HTERT RPE-1 (cell line): Measurements from ENCODE around the gene ACAP1.

ENCODE experiments used
- in situ Hi-C: fragments of 300-500 bp; cut with MboI; formaldehyde crosslinking; loops from 4 replicates; pipeline ENCODE4 v1.14.3; 2020; ENCODE audit warnings: low sequenced_read_pairs

ACAP1 gene, protein sequence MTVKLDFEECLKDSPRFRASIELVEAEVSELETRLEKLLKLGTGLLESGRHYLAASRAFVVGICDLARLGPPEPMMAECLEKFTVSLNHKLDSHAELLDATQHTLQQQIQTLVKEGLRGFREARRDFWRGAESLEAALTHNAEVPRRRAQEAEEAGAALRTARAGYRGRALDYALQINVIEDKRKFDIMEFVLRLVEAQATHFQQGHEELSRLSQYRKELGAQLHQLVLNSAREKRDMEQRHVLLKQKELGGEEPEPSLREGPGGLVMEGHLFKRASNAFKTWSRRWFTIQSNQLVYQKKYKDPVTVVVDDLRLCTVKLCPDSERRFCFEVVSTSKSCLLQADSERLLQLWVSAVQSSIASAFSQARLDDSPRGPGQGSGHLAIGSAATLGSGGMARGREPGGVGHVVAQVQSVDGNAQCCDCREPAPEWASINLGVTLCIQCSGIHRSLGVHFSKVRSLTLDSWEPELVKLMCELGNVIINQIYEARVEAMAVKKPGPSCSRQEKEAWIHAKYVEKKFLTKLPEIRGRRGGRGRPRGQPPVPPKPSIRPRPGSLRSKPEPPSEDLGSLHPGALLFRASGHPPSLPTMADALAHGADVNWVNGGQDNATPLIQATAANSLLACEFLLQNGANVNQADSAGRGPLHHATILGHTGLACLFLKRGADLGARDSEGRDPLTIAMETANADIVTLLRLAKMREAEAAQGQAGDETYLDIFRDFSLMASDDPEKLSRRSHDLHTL

DNA sequence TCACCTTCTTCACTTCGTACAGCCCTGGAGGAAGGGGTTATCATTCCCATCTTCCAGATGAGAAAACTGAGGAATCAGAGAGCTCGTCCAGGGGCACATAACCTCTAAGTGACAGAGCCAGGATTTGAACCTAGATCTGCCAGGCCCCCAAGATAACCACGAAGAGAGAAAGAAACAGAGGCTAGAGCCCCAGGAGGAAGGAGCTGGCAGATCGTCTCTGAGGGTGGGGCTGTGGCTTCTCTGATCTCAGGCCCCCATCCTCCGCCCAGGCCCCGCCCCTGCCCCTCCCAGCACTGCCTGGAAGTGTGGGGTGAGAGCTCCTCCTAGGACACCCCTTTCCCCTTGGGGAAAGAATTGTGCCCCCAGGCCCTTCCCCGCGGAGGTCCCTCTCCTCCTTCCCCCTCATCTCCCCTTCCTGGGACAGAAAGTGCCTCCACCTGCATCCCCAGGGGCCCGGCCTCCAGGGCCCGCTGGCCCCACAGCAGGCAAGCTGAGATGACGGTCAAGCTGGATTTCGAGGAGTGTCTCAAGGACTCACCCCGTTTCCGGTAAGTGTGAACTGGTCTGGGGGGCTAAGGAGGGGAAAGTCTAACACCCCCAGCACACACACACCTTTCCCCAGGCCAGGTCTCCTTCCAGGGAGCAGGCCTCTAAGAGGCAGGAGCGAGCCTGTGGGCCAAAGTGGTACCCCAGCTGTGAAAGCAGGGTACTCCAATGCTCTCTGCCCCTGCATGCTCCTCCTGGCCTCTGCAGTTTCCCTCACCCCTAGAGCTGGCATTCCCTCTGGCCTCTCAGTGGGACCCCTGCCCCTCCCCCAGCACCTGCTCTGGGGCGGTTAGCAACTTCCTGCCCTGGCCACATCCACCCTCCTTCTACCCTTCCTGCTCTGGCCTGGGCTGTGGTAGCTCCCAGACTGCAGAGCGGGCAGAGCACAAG lies at the start of gene ACAP1:
TSS of gene ACAP1 (plus strand) at position 290 of the 936 bp plus-strand sequence. CDS start at position 496, 206 bp downstream.
- in situ Hi-C loops = no loop called here

GRCh38 chr17:7289256-7290032 lies 46.9 kb upstream of the ACAP1 start:
- in situ Hi-C loops = no loop called here

- in situ Hi-C loops = no loop called here
Observed at GRCh38 chr17:7290166-7290565, 46.2 kb upstream of the ACAP1 start.

- in situ Hi-C loops = no loop called here
Observed at GRCh38 chr17:7290685-7291084, 45.6 kb upstream of the ACAP1 start.

- in situ Hi-C loops = no loop called here
Observed at GRCh38 chr17:7292194-7292593, 44.1 kb upstream of the ACAP1 start.

GRCh38 chr17:7292729-7293128 lies 43.6 kb upstream of the ACAP1 start:
- in situ Hi-C loops = no loop called here

GRCh38 chr17:7293159-7293558 lies 43.2 kb upstream of the ACAP1 start:
- in situ Hi-C loops = no loop called here

DNA sequence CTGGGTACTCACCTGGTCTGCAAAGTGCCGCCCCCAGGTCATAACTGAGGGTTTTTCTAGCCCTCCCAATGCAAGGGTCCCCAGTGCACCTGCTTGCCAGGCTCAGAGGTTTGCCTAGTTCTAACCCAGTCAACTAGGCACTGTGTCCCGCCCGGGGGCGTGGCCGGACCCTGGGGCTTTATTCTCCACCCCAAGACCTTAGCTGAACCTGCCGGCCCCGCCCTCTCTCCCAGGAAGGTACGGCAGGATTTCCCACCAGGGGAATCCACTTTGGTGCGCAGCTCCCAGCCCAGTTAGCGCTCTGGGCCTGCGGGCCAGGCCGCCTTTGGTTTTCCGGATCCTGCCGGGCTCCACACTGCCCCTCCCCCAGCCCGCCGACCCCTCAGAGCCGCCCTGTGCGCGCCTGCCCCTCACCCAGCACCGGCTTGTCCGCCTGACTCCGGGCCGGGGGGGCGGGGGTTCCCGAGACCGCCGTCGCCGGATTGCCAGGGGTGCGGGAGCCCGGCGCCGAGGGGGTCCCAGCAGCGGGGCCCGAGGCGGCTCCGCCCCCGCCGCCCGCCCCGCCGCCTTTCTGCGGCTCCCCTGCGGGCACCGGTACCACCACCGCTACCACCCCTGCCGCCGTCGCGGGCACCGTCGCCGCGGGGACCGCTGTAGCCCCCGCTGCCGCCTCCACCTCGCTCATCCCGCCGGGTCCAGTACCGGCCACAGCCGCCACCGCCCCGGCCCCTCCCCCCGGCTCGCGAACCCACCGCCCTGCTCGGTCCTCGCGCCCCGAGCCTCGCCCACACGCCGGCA lies 42.3 kb upstream of the ACAP1 start:
- in situ Hi-C loops = no loop called here

DNA sequence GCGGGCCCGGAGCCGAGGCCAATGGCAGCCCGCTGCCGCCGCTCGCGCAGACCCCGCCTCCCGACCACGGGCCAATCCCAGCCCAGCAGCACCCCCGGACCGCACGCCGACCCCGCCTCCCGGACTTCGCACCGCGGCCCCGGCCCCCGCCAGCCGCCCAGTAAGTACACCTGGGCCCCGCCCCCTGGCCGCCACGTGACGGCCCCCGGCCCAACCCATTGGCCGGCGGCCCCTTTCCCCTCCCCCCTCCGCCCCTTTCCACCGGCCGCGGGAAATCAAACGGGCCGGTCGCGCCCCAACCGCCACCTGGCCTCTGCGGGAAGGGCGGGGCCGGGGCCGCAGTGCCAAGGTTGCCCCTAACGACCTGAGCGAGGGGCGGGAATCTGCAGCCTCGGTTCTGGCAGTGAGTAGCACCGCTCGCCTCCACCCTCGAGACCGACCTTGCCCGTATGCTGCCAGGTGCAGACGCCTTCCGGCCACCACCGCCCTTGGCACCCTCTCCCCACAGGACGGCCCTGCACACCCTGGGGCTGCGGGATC lies 41.6 kb upstream of the ACAP1 start, which contains the start of gene YBX2:
TSS of gene YBX2 (minus strand) at position 26 of the 540 bp plus-strand sequence. CDS start 139 bp downstream, outside the sequence.
- in situ Hi-C loops = no loop called here

DNA sequence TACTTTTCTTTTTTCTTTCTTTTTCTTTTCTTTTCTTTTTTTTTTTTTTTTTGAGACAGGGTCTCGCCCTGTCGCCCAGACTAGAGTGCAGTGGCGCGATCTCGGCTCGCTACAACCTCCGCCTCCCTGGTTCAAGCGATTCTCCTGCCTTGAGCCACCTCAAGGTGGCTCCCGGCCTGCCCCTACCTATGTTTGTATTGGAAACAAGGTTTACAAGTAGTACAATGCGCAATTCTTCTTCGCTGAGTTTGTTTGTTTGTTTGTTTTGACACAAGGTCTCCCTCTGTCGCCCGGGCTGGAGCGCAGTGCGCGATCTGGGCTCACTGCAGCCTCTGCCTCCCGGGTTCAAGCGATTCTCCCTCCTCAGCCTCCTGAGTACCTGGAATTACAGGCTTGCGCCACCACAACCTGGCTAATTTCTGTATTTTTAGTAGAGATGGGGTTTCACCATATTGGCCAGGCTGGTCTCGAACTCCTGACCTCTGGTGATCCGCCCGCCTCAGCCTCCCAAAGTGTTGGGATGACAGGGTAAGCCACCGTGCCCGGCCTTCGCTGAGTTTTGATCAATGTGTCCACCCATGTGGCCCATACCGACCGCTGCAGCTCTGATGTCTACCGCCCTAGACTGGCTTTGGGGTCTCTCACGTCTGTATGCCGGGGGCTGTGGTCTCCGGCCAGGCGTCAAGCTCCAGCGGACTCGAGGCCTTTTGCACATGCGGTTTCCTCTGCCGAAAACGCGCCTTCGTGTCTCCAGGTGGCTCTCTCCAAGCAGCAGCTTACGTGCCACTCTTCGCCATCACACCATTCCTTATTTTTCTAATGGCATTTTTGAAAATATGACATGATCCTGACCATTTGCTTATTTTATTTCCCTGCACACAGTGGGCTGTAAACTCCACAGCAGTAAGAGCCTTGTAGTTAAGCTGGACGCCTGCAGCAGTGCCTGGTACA lies 40.8 kb upstream of the ACAP1 start:
- in situ Hi-C loops = no loop called here

DNA sequence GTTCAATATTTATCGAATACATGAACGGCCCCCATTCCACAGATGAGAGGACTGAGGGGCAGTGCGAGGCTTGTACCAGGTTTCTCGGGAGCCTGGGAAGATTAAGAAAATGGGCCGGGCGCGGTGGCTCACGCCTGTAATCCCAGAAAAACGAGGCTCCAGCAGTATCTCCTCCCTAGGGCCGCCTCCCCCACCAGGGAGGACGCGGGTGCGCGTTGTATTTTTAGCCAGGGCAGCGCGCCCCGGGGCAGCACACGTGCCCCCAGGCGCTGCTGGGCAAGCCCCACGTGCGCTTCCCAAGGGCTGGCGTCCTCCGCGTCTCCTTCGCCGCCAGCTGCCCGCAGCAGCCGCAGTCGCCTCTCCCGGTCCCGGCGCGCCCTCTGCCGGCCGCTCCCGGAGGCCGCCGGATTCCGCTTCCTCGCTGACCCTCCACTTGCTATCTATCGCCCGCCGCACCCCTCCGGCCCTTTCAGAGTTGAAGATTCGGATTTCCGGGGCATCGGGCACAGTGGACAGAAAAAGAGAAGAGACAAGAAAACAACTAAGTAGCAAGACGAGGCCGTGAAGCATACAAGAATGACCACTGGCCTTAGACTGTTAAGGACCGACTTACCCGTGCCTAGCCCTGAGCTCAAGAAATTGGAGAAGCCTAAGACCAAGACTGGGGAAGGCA lies 40.0 kb upstream of the ACAP1 start:
- in situ Hi-C loops = no loop called here

DNA sequence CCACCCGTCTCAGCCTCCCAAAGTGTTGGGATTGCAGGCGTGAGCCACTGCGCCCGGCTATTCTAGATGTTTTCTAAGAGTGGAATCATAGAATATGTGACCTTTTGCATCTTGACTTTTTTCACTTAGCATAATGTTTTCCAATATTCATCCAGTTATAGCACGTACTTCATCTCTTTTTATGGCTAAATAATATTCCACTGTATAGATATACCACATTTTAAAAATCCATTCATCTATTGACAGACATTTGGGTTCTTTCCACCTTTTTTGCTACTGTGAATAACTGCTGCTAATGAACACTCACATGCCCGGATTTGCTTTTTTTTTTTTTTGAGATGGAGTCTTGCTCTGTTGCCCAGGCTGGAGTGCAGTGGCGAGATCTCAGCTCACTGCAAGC lies 32.1 kb upstream of the ACAP1 start:
- in situ Hi-C loops = no loop called here

GRCh38 chr17:7306911-7307685 lies 29.2 kb upstream of the ACAP1 start, which contains the start of gene EIF5A:
Gene EIF5A, plus strand, starts transcription at chr17:7307628. Its CDS starts 2,008 bp downstream, at chr17:7309636.
- in situ Hi-C loops = no loop called here

- in situ Hi-C loops = no loop called here
Observed at GRCh38 chr17:7307686-7308624, 28.4 kb upstream of the ACAP1 start.

DNA sequence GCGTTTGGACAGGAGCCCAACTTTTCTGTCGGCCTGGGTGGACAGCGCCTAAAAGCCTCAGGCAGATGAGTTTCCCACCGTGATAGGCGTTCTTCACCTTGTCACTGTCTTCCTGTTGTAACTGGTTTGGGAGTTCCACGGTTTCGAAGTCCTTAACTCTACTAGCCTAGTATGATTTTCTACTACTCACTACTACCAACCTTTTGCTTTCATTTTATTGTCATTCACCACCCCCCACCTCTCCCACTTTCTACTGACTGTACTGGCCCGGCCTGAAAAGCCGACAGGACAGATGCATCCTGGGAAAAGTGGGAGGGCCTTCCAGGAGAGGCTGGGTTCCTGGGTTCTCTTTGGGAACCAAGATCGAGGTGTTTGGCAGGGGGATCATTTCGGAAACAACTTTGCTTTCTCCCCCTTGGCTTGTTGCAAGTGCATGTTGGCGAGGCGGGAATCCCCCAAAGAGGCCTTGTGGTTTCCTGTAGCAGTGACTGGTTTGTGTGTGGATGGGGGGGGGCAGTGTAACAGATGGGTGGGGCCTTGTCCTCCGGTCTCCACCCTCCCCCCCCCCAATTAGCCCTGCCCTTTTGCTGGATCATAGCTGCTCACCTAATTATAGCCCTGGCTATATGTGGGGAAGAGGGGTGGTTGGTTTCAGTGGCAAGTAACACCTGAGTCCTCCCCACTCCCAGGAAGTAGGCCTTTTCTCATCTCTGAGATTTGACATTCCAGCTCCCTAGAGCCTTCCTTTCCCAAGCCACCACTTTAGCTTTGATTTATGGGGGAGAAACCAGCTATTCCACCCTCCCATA lies 27.5 kb upstream of the ACAP1 start:
- in situ Hi-C loops = no loop called here
